ENCODE measurements around the gene FMN1.
A peak's percentile ranks its signal among the peaks of the same experiment; 100 is the strongest.

Gene FMN1

GRCh38 chr15:33126559-33127290 lies 67.8 kb downstream of the FMN1 start:
- no peak overlapping the region for H3K4me3 ChIP-seq
- no peak overlapping the region for H3K27ac ChIP-seq

- Histone ChIP-seq H3K27ac (peak overlapping the region in 1 of 21 experiments; percentile 39), H3K4me3 (no peak overlapping the region)
These were observed 68.5 kb downstream of the FMN1 start for GRCh38 chr15:33125894-33126537.

- Histone ChIP-seq H3K27ac (no peak overlapping the region), H3K4me3 (no peak overlapping the region)
These were observed 69.7 kb downstream of the FMN1 start for GRCh38 chr15:33124811-33125210.

GRCh38 chr15:33124279-33124678 lies 70.2 kb downstream of the FMN1 start:
- Histone ChIP-seq H3K27ac (no peak overlapping the region), H3K4me3 (no peak overlapping the region)

GRCh38 chr15:33119865-33120264 lies 74.6 kb downstream of the FMN1 start:
- Histone ChIP-seq H3K27ac (no peak overlapping the region), H3K4me3 (no peak overlapping the region)

- H3K27ac ChIP-seq: no peak overlapping the region
- no peak overlapping the region for H3K4me3 ChIP-seq
These were observed 75.2 kb downstream of the FMN1 start for GRCh38 chr15:33119273-33119672.

GRCh38 chr15:33116198-33116597 lies 78.3 kb downstream of the FMN1 start:
- H3K27ac ChIP-seq: no peak overlapping the region
- H3K4me3 ChIP-seq: no peak overlapping the region

GRCh38 chr15:33115191-33115861 lies 79.2 kb downstream of the FMN1 start:
- Histone ChIP-seq H3K27ac (no peak overlapping the region), H3K4me3 (no peak overlapping the region)

GRCh38 chr15:33114374-33114717 lies 80.2 kb downstream of the FMN1 start:
- H3K27ac ChIP-seq: no peak overlapping the region
- H3K4me3 ChIP-seq: no peak overlapping the region

GRCh38 chr15:33113666-33114373 lies 80.7 kb downstream of the FMN1 start:
- H3K4me3 ChIP-seq: no peak overlapping the region
- no peak overlapping the region for H3K27ac ChIP-seq

GRCh38 chr15:33112541-33113105 lies 81.9 kb downstream of the FMN1 start:
- Histone ChIP-seq H3K27ac (no peak overlapping the region), H3K4me3 (no peak overlapping the region)

- no peak overlapping the region for H3K27ac ChIP-seq
- H3K4me3 ChIP-seq: no peak overlapping the region
These were observed 83.5 kb downstream of the FMN1 start for GRCh38 chr15:33111041-33111451.

GRCh38 chr15:33109345-33109744 lies 85.2 kb downstream of the FMN1 start:
- no peak overlapping the region for H3K27ac ChIP-seq

GRCh38 chr15:33108518-33108917 lies 86.0 kb downstream of the FMN1 start:
- Histone ChIP-seq H3K27ac (no peak overlapping the region), H3K4me3 (no peak overlapping the region)

More at GRCh38 chr15:33109345-33109744, 85.2 kb downstream of the FMN1 start:
- H3K4me3 ChIP-seq: no peak overlapping the region

GRCh38 chr15:33107950-33108349 lies 86.6 kb downstream of the FMN1 start:
- Histone ChIP-seq H3K27ac (no peak overlapping the region), H3K4me3 (no peak overlapping the region)

- H3K4me3 ChIP-seq: no peak overlapping the region
- H3K27ac ChIP-seq: no peak overlapping the region
These were observed 90.3 kb downstream of the FMN1 start for GRCh38 chr15:33104212-33104611.

- no peak overlapping the region for H3K27ac ChIP-seq
- H3K4me3 ChIP-seq: no peak overlapping the region
These were observed 93.5 kb downstream of the FMN1 start for GRCh38 chr15:33101036-33101435.

GRCh38 chr15:33100314-33100713 lies 94.2 kb downstream of the FMN1 start:
- Histone ChIP-seq H3K4me3 (no peak overlapping the region), H3K27ac (no peak overlapping the region)

GRCh38 chr15:33099739-33100138 lies 94.8 kb downstream of the FMN1 start:
- no peak overlapping the region for H3K27ac ChIP-seq
- no peak overlapping the region for H3K4me3 ChIP-seq

- no peak overlapping the region for H3K4me3 ChIP-seq
These were observed 95.3 kb downstream of the FMN1 start for GRCh38 chr15:33099213-33099612.

More at GRCh38 chr15:33099213-33099612, 95.3 kb downstream of the FMN1 start:
- no peak overlapping the region for H3K27ac ChIP-seq
